Left lung (tissue), 10 donors: ENCODE measurements around the gene RASGRF2. TPM values are rescaled to one million over a fixed set of nuclear protein-coding genes. Genes with fewer than 3 reads are reported as not detected.

Source experiments
- ATAC-seq: fragments of 200-7000 bp; cut with Tn5 transposase; one replicate; pipeline ENCODE4 v1.9.1; 2020; ENCODE audit warnings: moderate library complexity
- DNase-seq, 4 donors: peaks; one replicate each; pipeline ENCODE4 v3.0.0-alpha.2; 2013 to 2020
- H3K27ac ChIP-seq, 2 donors: fragments of 200-600 bp; sonication (generic) in 1 of 2; one replicate each; pipeline versions ENCODE4 v1.5.0 to v1.8.0; 2020 to 2021
- H3K27me3 ChIP-seq, 2 donors: fragments of 200-600 bp; sonication (generic) in 1 of 2; one replicate each; pipeline versions ENCODE4 v1.5.0 to v1.8.0; 2020 to 2021
- H3K36me3 ChIP-seq, 2 donors: fragments of 200-600 bp; sonication (generic) in 1 of 2; one replicate each; pipeline versions ENCODE4 v1.5.0 to v1.8.0; 2020 to 2021
- H3K4me1 ChIP-seq, 2 donors: fragments of 200-600 bp; one replicate each; pipeline ENCODE4 v1.8.0; 2021
- H3K4me3 ChIP-seq, 2 donors: fragments of 200-600 bp; sonication (generic) in 1 of 2; one replicate each; pipeline versions ENCODE4 v1.5.0 to v1.8.0; 2020 to 2021; ENCODE audit warnings: mild to moderate bottlenecking in 1 of 2
- H3K9me3 ChIP-seq, 2 donors: fragments of 200-600 bp; sonication (generic) in 1 of 2; one replicate each; pipeline versions ENCODE4 v1.5.0 to v1.8.0; 2020 to 2021
- CTCF ChIP-seq, 2 donors: fragments of 200-600 bp; sonication (generic) in 1 of 2; IDR thresholded peaks; one replicate each; pipeline versions ENCODE4 v1.5.0 to v1.8.0; 2021; ENCODE audit warnings: antibody characterized with exemption in 2 of 2
- intact Hi-C, 2 donors: fragments of 100-400 bp; cut with DNase I; formaldehyde crosslinking; loops; one replicate each; pipeline versions ENCODE4 v1.11.2 to v1.14.2; 2022
- polyA plus RNA-seq, 6 donors: library from polyadenylated mRNA; unstranded; fragments of 120-200 nt; gene quantifications; one replicate each; pipeline ENCODE4 v1.2.1, GENCODE V29; 2013; ENCODE audit not compliant: insufficient read length in 6 of 6
- total RNA-seq, 2 donors: library from RNA; stranded (reverse); fragmentation: NEBNext Ultra II Directional; extraction: Animal tissue kit (Norgen Biotek cat#: 25700); gene quantifications; one replicate each; pipeline ENCODE4 v1.2.1, GENCODE V29; 2021
- donor health status: DM: no; HTN: yes; CAD: no.
- donor health status: DM: no; HTN: no; CAD: no.

Gene RASGRF2
- total and polyA plus RNA-seq, 8 donors: 1.3 to 7.5 (median 2.8) TPM

- no peak overlapping the region for H3K4me3 ChIP-seq
- H3K36me3 ChIP-seq: no peaks in the 10 kb centered on the region
- peak in 2 of 4 donors; percentile 15 to 52 for DNase-seq
- no peak overlapping the region for H3K27ac ChIP-seq
- H3K9me3 ChIP-seq: no peaks in the 10 kb centered on the region
- no peaks in the 10 kb centered on the region for H3K4me1 ChIP-seq
- no peaks in the 10 kb centered on the region for H3K27me3 ChIP-seq
- TF ChIP-seq CTCF (IDR thresholded peaks at IDR 0.05): no peak
- intact Hi-C loops: no loop called here
- ATAC-seq: no peak
These were observed 42.5 kb upstream of the RASGRF2 start for GRCh38 chr5:80917631-80918030.

GRCh38 chr5:80919678-80920196 lies 40.4 kb upstream of the RASGRF2 start:
- no peak for DNase-seq
- Histone ChIP-seq H3K36me3 (no peaks in the 10 kb centered on the region), H3K27me3 (no peaks in the 10 kb centered on the region), H3K27ac (no peak overlapping the region), H3K9me3 (no peaks in the 10 kb centered on the region), H3K4me3 (no peak overlapping the region), H3K4me1 (no peaks in the 10 kb centered on the region)
- intact Hi-C loops: no loop called here
- TF ChIP-seq CTCF (IDR thresholded peaks at IDR 0.05): no peak
- ATAC-seq: no peak

GRCh38 chr5:80920333-80920732 lies 39.8 kb upstream of the RASGRF2 start:
- H3K4me1 ChIP-seq: no peaks in the 10 kb centered on the region
- intact Hi-C loops: no loop called here
- no peak overlapping the region for H3K27ac ChIP-seq
- DNase-seq (no peak), ATAC-seq (no peak)
- H3K27me3 ChIP-seq: no peaks in the 10 kb centered on the region
- no peak overlapping the region for H3K4me3 ChIP-seq
- no peak for TF ChIP-seq CTCF (IDR thresholded peaks at IDR 0.05)
- no peaks in the 10 kb centered on the region for H3K36me3 ChIP-seq
- H3K9me3 ChIP-seq: no peaks in the 10 kb centered on the region

- Histone ChIP-seq H3K27me3 (no peaks in the 10 kb centered on the region), H3K4me3 (no peak overlapping the region), H3K4me1 (no peaks in the 10 kb centered on the region), H3K9me3 (no peaks in the 10 kb centered on the region), H3K27ac (no peak overlapping the region), H3K36me3 (no peaks in the 10 kb centered on the region)
- DNase-seq (no peak), ATAC-seq (no peak)
- TF ChIP-seq CTCF (IDR thresholded peaks at IDR 0.05): no peak
- intact Hi-C loops: no loop called here
These were observed 39.1 kb upstream of the RASGRF2 start for GRCh38 chr5:80921026-80921425.

GRCh38 chr5:80925931-80926330 lies 34.2 kb upstream of the RASGRF2 start:
- no peaks in the 10 kb centered on the region for H3K4me1 ChIP-seq
- intact Hi-C loops: no loop called here
- no peak overlapping the region for H3K27ac ChIP-seq
- no peaks in the 10 kb centered on the region for H3K9me3 ChIP-seq
- no peak for TF ChIP-seq CTCF (IDR thresholded peaks at IDR 0.05)
- DNase-seq (no peak), ATAC-seq (no peak)
- H3K27me3 ChIP-seq: no peaks in the 10 kb centered on the region
- no peaks in the 10 kb centered on the region for H3K36me3 ChIP-seq
- no peak overlapping the region for H3K4me3 ChIP-seq
